HG03175 (cell line): Measurements from ENCODE around the gene OR4D2.

Experiments
- ATAC-seq: cut with Tn5 transposase; IDR thresholded peaks from one replicate; pipeline ENCODE4 v1.9.1; 2021; ENCODE audit warnings: mild to moderate bottlenecking, moderate library complexity; ENCODE audit not compliant: unreplicated experiment

The OR4D2 gene

GRCh38 chr17:58172369-58173071 lies 5.7 kb downstream of the OR4D2 start:
- no peak for ATAC-seq

DNA sequence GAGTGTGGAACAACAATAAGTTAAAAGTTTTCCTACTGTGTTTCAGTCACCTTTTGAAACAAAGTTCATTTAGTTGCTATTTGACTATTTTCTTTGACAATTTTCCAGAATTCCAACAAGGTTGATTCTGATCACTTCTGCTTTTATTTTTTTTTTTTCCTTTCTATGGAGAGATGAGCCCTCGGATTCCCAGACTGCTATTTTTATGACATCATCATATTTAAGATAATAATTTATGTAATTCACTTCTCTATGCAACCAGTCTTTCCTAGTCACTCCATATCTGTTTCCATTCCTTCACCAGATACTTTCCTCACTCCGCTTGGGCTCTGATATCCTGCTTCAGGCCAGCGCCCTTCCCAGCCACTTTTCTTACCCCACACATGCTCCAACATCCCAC lies 8.1 kb downstream of the OR4D2 start:
- ATAC-seq, result no peak

GRCh38 chr17:58176200-58176599 lies 9.4 kb downstream of the OR4D2 start:
- ATAC-seq, result no peak

DNA sequence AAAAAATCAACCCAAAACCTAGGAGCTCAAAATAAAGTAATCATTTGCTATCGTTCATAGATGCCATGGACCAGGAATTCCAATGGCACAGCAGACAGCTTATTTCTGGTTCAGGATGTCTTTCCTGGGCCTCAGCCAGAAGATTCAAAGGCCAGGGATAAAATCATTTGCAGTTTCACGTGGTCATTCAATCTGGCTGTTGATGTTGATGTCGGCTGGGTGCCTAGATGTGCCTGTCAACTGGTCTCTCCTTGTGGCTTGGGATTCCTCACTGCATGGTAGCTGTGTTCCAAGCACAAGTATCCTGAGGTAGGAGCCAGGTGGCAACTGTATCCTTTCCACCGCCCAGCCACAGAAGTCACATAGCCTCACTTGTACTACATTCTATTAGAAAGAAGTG lies 15.0 kb downstream of the OR4D2 start:
- no peak for ATAC-seq

- no peak for ATAC-seq
Measured at GRCh38 chr17:58183514-58183913, 16.7 kb downstream of the OR4D2 start.

DNA sequence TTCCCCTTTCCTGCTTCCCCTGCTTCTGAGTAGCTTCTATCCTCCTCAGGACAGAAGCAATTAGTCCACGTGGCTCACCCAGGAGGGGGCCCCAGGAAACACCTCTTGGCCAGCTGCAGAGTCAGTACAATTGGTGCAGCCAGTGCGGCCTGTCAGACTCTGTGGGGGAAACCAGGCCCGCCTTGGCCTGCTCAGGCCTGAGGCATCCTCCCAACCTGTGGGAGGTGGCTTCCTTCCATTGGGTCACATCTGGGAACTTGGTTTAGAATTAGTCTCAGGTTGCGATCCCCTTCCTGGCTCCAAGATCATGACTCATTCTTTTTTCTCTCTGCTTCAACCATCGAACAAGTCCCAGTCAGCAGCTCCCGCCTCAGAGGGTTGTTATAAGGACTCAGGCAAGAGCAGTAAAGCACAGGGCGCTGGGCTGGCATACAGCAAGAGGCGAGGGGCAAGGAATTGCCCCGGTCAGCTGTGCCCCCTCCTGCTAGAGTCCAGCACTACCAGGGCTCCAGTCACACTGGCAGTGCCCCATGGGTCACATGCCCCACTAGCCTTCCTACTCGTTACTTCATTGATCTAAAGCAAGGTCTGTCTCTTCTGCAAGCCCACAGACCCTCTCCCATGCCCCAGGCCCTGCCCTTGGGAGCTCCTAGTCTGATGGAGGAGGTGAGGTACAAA lies 17.7 kb downstream of the OR4D2 start:
- no peak for ATAC-seq

GRCh38 chr17:58184986-58185761 lies 18.4 kb downstream of the OR4D2 start:
- ATAC-seq, result no peak

DNA sequence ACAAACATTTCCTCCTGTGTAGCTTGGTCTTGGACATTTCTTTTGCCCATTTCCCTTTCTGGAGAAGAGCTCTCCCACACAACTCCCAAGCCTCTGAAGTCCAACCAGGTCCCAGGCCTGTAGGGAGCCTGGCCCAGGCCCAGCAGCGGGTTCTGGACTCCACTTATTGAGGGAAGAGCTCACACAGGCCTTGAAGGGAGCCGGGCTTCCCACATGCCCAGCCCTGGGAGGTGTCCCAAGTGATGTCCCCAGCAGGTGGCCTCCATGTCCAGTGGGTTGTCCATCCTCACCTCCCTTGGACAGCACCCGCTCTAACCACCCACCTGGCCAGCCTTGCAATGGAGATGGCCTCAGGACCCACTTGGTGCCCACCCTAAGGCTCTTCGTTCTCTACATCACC lies 19.8 kb downstream of the OR4D2 start:
- no peak for ATAC-seq

GRCh38 chr17:58187063-58187462 lies 20.3 kb downstream of the OR4D2 start:
- ATAC-seq, result no peak

DNA sequence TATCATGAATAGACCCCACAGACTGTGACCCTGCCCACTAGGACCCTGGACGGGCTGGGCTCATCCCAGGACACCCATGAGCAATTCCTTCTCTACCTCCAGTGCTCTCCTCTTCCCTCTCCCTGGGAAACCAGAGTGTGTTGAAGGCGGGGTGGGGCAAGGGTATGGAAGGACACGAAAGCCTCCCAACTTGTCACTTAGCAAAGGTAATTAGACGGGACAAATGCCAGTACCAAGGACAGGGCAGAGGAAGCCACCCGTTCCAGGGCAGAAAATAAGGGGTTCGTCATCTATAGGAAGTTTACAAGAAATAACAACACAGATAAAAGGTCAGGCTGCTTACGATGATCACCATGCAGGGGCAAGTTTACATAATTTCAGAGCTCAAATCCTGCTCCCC lies 20.9 kb downstream of the OR4D2 start:
- ATAC-seq, result no peak

- ATAC-seq, result no peak
Measured at GRCh38 chr17:58189436-58190146, 22.8 kb downstream of the OR4D2 start.

GRCh38 chr17:58191241-58191896 lies 24.6 kb downstream of the OR4D2 start:
- no peak for ATAC-seq

- ATAC-seq, result no peak
Measured at GRCh38 chr17:58192612-58193011, 25.8 kb downstream of the OR4D2 start, which contains the start of gene EPX. Gene EPX (plus strand): TSS chr17:58192726. CDS start chr17:58192847, 121 bp downstream.

- ATAC-seq, result no peak
Measured at GRCh38 chr17:58193641-58194255, 27.0 kb downstream of the OR4D2 start.

GRCh38 chr17:58195518-58196123 lies 28.8 kb downstream of the OR4D2 start:
- no peak for ATAC-seq

GRCh38 chr17:58196610-58197009 lies 29.8 kb downstream of the OR4D2 start:
- ATAC-seq, result no peak

- no peak for ATAC-seq
Measured at GRCh38 chr17:58200024-58200633, 33.3 kb downstream of the OR4D2 start.

GRCh38 chr17:58202859-58203258 lies 36.1 kb downstream of the OR4D2 start:
- ATAC-seq, result no peak

DNA sequence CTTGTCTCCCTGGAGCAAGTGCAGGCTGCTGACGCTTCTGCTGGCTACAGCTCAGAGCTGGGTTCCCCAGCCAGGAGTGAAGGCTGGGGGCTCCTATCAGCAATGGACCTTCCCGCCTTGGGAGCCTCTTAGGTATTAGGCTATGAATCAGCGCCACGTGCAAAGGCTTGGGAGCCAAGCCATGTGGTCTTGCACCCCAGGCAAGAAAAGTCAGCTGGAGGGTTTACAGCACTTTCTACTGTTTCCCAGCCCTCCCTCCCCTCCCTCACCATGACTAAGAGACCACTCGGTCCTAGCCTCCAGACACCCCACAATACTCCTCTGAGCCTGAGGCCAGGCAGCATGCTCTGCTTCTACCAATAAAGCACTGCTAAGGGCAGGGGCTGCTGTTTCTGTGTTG lies 38.0 kb downstream of the OR4D2 start:
- ATAC-seq, result no peak
